HG02981 (cell line): ENCODE measurements around the gene KANK4.

ENCODE experiments used
- ATAC-seq: cut with Tn5 transposase; IDR thresholded peaks from one replicate; pipeline ENCODE4 v1.9.1; 2021; ENCODE audit warnings: mild to moderate bottlenecking, moderate library complexity; ENCODE audit not compliant: unreplicated experiment

Gene KANK4

GRCh38 chr1:62212411-62212810 is 106.8 kb downstream of the KANK4 start:
- no peak for ATAC-seq

DNA sequence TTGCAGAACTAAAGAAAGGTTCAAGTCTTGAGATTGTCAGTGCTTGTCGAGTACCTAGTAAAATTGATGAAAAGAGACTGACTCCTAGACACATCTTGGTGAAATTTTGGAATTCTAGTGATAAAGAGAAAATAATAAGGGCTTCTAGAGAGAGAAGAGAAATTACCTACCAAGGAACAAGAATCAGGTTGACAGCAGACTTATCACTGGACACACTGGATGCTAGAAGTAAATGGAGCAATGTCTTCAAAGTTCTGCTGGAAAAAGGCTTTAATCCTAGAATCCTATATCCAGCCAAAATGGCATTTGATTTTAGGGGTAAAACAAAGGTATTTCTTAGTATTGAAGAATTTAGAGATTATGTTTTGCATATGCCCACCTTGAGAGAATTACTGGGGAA is 108.3 kb downstream of the KANK4 start:
- no peak for ATAC-seq

DNA sequence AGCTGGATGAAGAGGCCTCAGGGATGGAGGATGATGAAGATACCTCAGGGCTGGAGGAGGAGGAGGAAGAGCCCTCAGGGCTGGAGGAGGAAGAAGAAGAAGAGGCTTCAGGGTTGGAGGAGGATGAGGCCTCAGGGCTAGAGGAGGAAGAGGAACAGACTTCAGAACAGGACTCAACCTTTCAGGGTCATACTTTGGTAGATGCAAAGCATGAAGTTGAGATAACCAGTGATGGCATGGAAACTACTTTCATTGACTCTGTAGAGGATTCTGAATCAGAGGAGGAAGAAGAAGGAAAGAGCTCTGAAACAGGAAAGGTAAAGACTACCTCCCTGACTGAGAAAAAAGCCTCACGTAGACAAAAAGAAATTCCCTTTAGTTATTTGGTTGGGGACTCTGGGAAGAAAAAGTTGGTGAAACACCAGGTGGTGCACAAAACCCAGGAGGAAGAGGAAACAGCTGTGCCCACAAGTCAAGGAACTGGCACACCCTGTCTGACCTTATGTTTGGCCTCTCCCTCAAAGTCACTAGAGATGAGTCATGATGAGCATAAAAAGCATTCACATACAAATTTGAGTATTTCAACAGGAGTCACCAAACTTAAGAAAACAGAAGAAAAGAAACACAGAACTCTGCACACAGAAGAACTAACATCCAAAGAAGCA is 109.2 kb downstream of the KANK4 start:
- ATAC-seq: no peak

DNA sequence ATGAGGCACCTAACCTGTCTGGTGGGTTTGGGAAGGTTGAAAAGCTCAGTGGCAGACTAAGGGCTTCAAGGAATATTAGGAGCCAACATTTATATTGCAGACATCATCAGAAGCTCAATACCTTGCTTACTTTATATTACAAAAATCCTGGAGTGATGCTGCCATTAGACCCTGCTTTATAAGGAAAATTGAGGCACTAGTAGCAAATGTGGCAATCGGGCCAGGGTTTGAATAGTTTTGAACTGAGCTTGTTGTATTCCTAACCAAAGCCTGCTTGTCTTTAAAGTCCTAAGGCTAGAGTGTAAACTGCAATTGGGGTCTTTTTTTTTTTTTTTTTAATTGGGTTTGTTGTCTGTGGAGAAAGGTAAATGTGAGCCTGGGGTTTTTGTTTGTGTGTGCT is 110.3 kb downstream of the KANK4 start:
- no peak for ATAC-seq

DNA sequence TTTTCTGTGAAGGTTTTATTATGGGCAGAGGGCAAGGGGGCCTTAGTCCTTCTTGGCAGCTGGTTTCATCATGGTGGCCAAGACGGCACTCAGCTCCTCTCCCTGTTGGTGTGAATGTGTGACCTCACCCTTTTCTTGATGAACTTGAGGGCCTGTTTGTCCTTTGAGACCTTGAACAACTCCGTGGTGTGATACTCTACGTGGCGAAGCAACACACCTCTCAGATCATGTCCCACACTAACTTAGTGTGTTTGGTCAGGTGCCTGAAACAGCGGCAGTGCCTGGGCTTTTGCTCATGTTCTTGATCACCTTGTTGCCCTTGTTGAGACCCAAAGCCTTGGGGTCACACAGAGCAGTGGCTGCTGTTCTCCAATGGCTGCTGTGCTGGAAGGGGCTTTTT is 111.1 kb downstream of the KANK4 start:
- no peak for ATAC-seq

GRCh38 chr1:62207187-62207586 is 112.0 kb downstream of the KANK4 start:
- no peak for ATAC-seq

- ATAC-seq: no peak
Observed at GRCh38 chr1:62198781-62199125, 120.5 kb downstream of the KANK4 start.

DNA sequence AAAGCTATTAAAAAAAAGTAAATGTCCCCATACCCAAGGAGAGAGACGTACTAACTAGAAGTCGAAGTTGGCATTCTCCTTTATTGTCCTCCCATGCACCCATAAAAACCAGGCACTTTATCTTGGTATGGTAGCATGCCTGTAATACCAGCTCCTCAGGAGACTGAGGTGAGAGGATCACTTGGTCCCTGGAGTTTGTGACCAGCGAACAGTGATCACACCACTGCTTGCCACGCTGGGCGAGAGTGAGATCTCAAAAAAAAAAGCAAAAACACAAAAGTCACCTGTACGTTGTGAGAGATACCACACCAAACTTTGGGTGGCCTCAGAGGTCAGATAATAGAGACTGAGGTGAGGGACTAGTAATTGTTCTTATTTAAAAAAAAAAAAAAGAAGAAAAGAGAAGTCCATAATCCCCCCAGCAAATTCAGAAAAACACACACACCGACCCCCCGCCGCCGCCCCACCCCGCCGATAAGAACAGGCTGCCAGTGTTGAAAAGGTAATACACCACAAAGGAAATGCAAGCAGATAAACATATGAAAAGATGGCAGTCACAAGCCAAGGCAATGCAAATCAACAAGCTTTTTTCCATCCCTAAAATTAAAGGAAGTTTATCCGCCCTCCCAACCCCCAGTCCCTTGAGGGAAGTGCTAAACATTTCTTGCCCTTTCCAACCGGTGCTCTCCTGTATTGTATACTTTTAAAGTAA is 121.0 kb downstream of the KANK4 start:
- ATAC-seq: no peak

GRCh38 chr1:62196086-62196690 is 123.0 kb downstream of the KANK4 start:
- no peak for ATAC-seq

DNA sequence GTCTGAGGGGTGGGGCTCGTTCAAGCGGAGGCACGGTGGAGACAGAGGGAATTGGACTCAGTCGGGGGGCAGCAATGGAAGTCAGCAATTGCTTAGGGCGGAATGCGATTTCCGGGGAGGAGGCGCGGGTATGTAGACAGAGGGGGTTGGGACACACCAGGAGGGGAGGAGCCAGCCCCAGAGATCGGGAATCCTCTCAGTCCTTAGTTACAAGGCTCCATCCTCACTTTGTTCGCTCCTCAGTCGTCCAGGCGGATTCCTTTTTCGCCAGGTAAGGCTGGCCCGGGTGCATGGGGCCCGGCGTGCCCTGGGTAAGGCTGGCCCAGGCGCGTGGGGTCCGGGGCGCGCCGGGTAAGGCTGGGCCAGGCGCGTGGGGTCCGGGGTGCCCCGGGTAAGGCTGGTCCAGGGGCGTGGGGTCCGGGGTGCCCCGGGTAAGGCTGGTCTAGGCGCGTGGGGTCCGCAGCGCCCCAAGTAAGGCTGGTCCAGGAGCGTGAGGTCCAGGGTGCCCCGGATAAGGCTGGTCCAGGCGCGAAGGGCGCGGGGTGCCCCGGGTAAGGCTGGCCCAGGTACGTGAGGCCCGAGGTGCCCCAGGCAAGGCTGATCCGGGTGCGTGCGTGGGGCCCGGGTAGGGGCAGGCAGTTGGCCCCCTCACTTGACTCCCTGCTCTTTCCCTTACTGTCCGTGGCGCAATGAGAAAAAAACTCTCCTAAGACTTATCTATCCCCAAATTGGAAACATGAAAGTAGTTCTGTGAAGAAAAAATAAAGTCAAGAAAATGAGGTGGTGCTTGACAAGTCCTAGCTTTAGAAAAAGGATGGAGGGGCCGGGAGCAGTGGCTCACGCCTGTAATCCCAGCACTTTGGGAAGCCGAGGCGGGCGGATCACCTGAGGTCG is 124.3 kb downstream of the KANK4 start, which contains the start of gene L1TD1:
Gene L1TD1 (plus strand): TSS at position 199 of the 894 bp plus-strand sequence. CDS start 11,780 bp downstream, outside the sequence.
- no peak for ATAC-seq

- ATAC-seq: no peak
Observed at GRCh38 chr1:62188111-62188510, 131.1 kb downstream of the KANK4 start.

- no peak for ATAC-seq
Observed at GRCh38 chr1:62187548-62187947, 131.7 kb downstream of the KANK4 start.
